NCI-H2171 (cell line): Measurements from ENCODE around the gene PCSK7.
A peak's percentile ranks its signal among the peaks of the same experiment; 100 is the strongest.

Source experiments
- DNase-seq: peaks from one replicate; lab custom pipeline; 2025; lab: John Stamatoyannopoulos, UW

PCSK7 gene

GRCh38 chr11:117182551-117182935, 49.3 kb downstream of the PCSK7 start:
- DNase-seq: no peak

GRCh38 chr11:117181586-117182550, 50.0 kb downstream of the PCSK7 start:
- no peak for DNase-seq

- DNase-seq: no peak
Observed at GRCh38 chr11:117180661-117181585, 51.0 kb downstream of the PCSK7 start.

- DNase-seq: no peak
Observed at GRCh38 chr11:117180020-117180419, 51.9 kb downstream of the PCSK7 start.

- DNase-seq: peak; percentile 59
Observed at GRCh38 chr11:117179048-117179999, 52.5 kb downstream of the PCSK7 start.

- peak; percentile 80 for DNase-seq
Observed at GRCh38 chr11:117178210-117179034, 53.5 kb downstream of the PCSK7 start, which contains the start of gene SIDT2. Gene SIDT2 (plus strand): TSS chr11:117178743. CDS start chr11:117179264, 521 bp downstream.

GRCh38 chr11:117177534-117178209, 54.2 kb downstream of the PCSK7 start:
- DNase-seq: no peak

GRCh38 chr11:117176186-117176585, 55.7 kb downstream of the PCSK7 start:
- DNase-seq: no peak

GRCh38 chr11:117175781-117176180, 56.1 kb downstream of the PCSK7 start:
- DNase-seq: no peak

- no peak for DNase-seq
Observed at GRCh38 chr11:117175104-117175503, 56.8 kb downstream of the PCSK7 start.

- DNase-seq: no peak
Observed at GRCh38 chr11:117172724-117173421, 59.0 kb downstream of the PCSK7 start.

GRCh38 chr11:117171404-117172061, 60.3 kb downstream of the PCSK7 start:
- no peak for DNase-seq

GRCh38 chr11:117171007-117171403, 60.9 kb downstream of the PCSK7 start:
- DNase-seq: no peak

GRCh38 chr11:117170210-117170609, 61.7 kb downstream of the PCSK7 start:
- DNase-seq: no peak

GRCh38 chr11:117169736-117170135, 62.1 kb downstream of the PCSK7 start:
- no peak for DNase-seq

GRCh38 chr11:117166491-117166890, 65.4 kb downstream of the PCSK7 start:
- no peak for DNase-seq

GRCh38 chr11:117160826-117161225, 71.0 kb downstream of the PCSK7 start:
- no peak for DNase-seq

- no peak for DNase-seq
Observed at GRCh38 chr11:117159892-117160291, 72.0 kb downstream of the PCSK7 start.

GRCh38 chr11:117157507-117157906, 74.4 kb downstream of the PCSK7 start:
- DNase-seq: no peak
